Measurements from ENCODE around the gene PAPPA. TPM values are rescaled to one million over a fixed set of nuclear protein-coding genes. Genes with fewer than 3 reads are reported as not detected.

The PAPPA gene
- total RNA-seq, 2 experiments from 2014 or later: not detected

DNA sequence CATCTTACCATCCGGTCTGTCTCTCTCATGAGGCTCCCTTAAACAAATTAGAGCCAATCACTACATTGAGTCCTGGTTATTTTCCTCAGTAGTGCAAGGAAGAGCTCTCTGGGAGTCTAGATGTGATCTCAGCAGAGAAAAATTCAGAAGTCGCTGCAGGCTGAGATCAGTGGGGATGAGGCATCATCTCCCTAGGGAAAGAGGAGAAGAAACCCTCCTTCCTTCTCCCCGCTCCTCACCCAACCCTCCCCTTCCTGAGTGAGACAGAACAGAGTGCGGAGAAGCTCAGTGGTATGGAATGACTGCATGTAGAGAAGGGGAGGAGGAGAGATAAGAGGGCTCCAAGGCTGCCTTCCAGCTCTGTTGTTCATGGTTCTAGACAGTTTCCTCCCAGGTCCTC lies 80.5 kb downstream of the PAPPA start:
- H3K36me3 ChIP-seq (ENCODE audit: insufficient read depth, low read length): no peaks in the 10 kb centered on the region
- no peaks in the 10 kb centered on the region for H3K9me3 ChIP-seq (ENCODE audit: low read length)
- no TSS peak for BruUV-seq (replicated peaks)
- H3K9me2 ChIP-seq (ENCODE audit: insufficient read depth, low read length): no peaks in the 10 kb centered on the region
- no peak overlapping the region for H2AFZ ChIP-seq (ENCODE audit: low read length)
- no peak overlapping the region for H3K4me2 ChIP-seq (ENCODE audit: low read length)
- POLR2A ChIA-PET: no interaction called here
- no peak for DNase-seq (ENCODE audit: low spot score)
- no peaks in the 10 kb centered on the region for H3K4me1 ChIP-seq (ENCODE audit: insufficient read depth, low read length, poor library complexity, severe bottlenecking)
- intact Hi-C loops (cut with micrococcal nuclease; ENCODE audit: unreplicated experiment): no loop called here
- CTCF ChIA-PET (ENCODE audit: unreplicated experiment): no interaction called here
- H3K79me2 ChIP-seq (ENCODE audit: insufficient read depth, low read depth, low read length): no peaks in the 10 kb centered on the region
- TF ChIP-seq EZH2phosphoT487 (IDR thresholded peaks at IDR 0.05; ENCODE audit: borderline replicate concordance, low read depth, low read length): no peak
- TF ChIP-seq, protein P1, sequence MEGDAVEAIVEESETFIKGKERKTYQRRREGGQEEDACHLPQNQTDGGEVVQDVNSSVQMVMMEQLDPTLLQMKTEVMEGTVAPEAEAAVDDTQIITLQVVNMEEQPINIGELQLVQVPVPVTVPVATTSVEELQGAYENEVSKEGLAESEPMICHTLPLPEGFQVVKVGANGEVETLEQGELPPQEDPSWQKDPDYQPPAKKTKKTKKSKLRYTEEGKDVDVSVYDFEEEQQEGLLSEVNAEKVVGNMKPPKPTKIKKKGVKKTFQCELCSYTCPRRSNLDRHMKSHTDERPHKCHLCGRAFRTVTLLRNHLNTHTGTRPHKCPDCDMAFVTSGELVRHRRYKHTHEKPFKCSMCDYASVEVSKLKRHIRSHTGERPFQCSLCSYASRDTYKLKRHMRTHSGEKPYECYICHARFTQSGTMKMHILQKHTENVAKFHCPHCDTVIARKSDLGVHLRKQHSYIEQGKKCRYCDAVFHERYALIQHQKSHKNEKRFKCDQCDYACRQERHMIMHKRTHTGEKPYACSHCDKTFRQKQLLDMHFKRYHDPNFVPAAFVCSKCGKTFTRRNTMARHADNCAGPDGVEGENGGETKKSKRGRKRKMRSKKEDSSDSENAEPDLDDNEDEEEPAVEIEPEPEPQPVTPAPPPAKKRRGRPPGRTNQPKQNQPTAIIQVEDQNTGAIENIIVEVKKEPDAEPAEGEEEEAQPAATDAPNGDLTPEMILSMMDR (conservative IDR thresholded peaks at IDR 0.05; ENCODE audit: low read length): no peak
- no peak overlapping the region for H3K4me3 ChIP-seq (ENCODE audit: low read depth, low read length, poor library complexity, severe bottlenecking)
- H4K20me1 ChIP-seq (ENCODE audit: insufficient read depth, low read length): no peaks in the 10 kb centered on the region
- H3K27ac ChIP-seq (ENCODE audit: low read depth, low read length, poor library complexity, severe bottlenecking): no peak overlapping the region

DNA sequence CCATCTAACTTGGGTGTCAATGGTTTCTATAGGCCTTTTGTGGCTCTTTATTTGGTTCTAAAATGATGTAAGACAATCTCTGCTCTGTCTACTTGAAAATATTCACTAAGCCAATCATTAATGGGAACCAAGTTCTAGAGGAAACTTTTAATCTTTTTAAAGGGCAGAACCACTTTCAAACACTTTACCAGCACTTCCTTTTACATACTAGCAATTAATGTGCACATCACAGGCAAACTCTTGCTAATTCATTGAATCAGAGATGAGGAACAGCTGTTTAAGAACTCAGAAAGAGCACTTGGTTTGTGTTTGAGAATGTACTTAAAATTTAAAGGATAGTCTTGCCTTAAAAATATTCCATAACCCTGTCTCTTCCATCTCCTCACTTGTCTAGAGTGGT lies 83.4 kb downstream of the PAPPA start:
- Histone ChIP-seq H3K27ac (ENCODE audit: low read depth, low read length, poor library complexity, severe bottlenecking) (no peak overlapping the region), H3K4me3 (ENCODE audit: low read depth, low read length, poor library complexity, severe bottlenecking) (no peak overlapping the region), H3K4me1 (ENCODE audit: insufficient read depth, low read length, poor library complexity, severe bottlenecking) (no peaks in the 10 kb centered on the region), H4K20me1 (ENCODE audit: insufficient read depth, low read length) (no peaks in the 10 kb centered on the region), H3K9me3 (ENCODE audit: low read length) (no peaks in the 10 kb centered on the region), H3K36me3 (ENCODE audit: insufficient read depth, low read length) (no peaks in the 10 kb centered on the region), H3K4me2 (ENCODE audit: low read length) (no peak overlapping the region), H2AFZ (ENCODE audit: low read length) (no peak overlapping the region), H3K79me2 (ENCODE audit: insufficient read depth, low read depth, low read length) (no peaks in the 10 kb centered on the region), H3K9me2 (ENCODE audit: insufficient read depth, low read length) (no peaks in the 10 kb centered on the region)
- intact Hi-C loops (cut with micrococcal nuclease; ENCODE audit: unreplicated experiment): no loop called here
- ChIA-PET POLR2A (no interaction called here), CTCF (ENCODE audit: unreplicated experiment) (no interaction called here)
- no peak for DNase-seq (ENCODE audit: low spot score)
- TF ChIP-seq, protein P1 (conservative IDR thresholded peaks at IDR 0.05; ENCODE audit: low read length): no peak
- no peak for TF ChIP-seq EZH2phosphoT487 (IDR thresholded peaks at IDR 0.05; ENCODE audit: borderline replicate concordance, low read depth, low read length)
- BruUV-seq (replicated peaks): no TSS peak

DNA sequence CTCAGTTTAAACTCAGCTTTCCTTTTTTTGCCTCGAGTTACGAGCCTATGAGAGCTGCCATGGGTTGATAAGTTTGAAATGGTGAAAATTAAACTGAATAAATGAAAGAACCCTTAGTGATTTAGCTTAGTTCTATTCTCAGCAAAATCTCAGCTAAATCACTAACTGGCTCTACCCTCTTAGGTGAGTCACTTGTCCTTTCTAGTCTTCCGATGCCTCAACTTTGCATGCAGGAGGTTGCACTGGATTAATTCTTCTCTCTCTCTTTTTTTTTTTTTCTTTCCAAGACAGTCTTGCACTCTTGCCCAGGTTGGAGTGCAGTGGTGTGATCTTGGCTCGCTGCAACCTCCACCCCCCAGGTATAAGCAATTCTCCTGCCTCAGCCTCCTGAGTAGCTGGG lies 83.9 kb downstream of the PAPPA start:
- DNase-seq (ENCODE audit: low spot score): no peak
- BruUV-seq (replicated peaks): no TSS peak
- Histone ChIP-seq H3K9me2 (ENCODE audit: insufficient read depth, low read length) (no peaks in the 10 kb centered on the region), H3K4me3 (ENCODE audit: low read depth, low read length, poor library complexity, severe bottlenecking) (no peak overlapping the region), H3K27ac (ENCODE audit: low read depth, low read length, poor library complexity, severe bottlenecking) (no peak overlapping the region), H2AFZ (ENCODE audit: low read length) (no peak overlapping the region), H3K4me1 (ENCODE audit: insufficient read depth, low read length, poor library complexity, severe bottlenecking) (no peaks in the 10 kb centered on the region), H3K9me3 (ENCODE audit: low read length) (no peaks in the 10 kb centered on the region), H4K20me1 (ENCODE audit: insufficient read depth, low read length) (no peaks in the 10 kb centered on the region), H3K4me2 (ENCODE audit: low read length) (no peak overlapping the region), H3K36me3 (ENCODE audit: insufficient read depth, low read length) (no peaks in the 10 kb centered on the region), H3K79me2 (ENCODE audit: insufficient read depth, low read depth, low read length) (no peaks in the 10 kb centered on the region)
- ChIA-PET POLR2A (no interaction called here), CTCF (ENCODE audit: unreplicated experiment) (no interaction called here)
- TF ChIP-seq, protein P1 (conservative IDR thresholded peaks at IDR 0.05; ENCODE audit: low read length): no peak
- intact Hi-C loops (cut with micrococcal nuclease; ENCODE audit: unreplicated experiment): no loop called here
